ENCODE results near the gene TEKT3.

- no peak for TF ChIP-seq POLR2A (IDR thresholded peaks at IDR 0.05)
- TF ChIP-seq, protein P1, sequence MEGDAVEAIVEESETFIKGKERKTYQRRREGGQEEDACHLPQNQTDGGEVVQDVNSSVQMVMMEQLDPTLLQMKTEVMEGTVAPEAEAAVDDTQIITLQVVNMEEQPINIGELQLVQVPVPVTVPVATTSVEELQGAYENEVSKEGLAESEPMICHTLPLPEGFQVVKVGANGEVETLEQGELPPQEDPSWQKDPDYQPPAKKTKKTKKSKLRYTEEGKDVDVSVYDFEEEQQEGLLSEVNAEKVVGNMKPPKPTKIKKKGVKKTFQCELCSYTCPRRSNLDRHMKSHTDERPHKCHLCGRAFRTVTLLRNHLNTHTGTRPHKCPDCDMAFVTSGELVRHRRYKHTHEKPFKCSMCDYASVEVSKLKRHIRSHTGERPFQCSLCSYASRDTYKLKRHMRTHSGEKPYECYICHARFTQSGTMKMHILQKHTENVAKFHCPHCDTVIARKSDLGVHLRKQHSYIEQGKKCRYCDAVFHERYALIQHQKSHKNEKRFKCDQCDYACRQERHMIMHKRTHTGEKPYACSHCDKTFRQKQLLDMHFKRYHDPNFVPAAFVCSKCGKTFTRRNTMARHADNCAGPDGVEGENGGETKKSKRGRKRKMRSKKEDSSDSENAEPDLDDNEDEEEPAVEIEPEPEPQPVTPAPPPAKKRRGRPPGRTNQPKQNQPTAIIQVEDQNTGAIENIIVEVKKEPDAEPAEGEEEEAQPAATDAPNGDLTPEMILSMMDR (IDR thresholded peaks at IDR 0.05), result no peak
- TF ChIP-seq EP300 (IDR thresholded peaks at IDR 0.05; ENCODE audit: low read depth), result no peak
These were observed 6.0 kb downstream of the TEKT3 start for GRCh38 chr17:15335446-15335845.
